RWPE1 (cell line): ENCODE results near the gene HSD11B1L.
A peak's percentile ranks its signal among the peaks of the same experiment; 100 is the strongest.

Experiments
- CTCF ChIA-PET: fragments of 350-600 bp; sonication (Branson Sonifier 250); formaldehyde crosslinking; extraction: SDS; loops from one replicate; lab custom pipeline; 2021; lab: Yijun Ruan, JAX
- POLR2A ChIA-PET: fragments of 400-600 bp; formaldehyde crosslinking; extraction: SDS; loops from one replicate; lab custom pipeline; 2020; ENCODE audit warnings: antibody characterized with exemption; ENCODE audit not compliant: low non-redundant PET; lab: Yijun Ruan, JAX
- DNase-seq: peaks from one replicate; pipeline ENCODE4 v3.0.0; 2012; ENCODE audit warnings: low spot score
- H3K27ac ChIP-seq: fragments of 450-650 bp; 2 replicates; pipeline ENCODE4 v1.5.1; 2017
- TF ChIP-seq, protein P1 (sequence below): fragments of 450-650 bp; conservative IDR thresholded peaks from 2 replicates; pipeline ENCODE4 v1.5.1; 2017; ENCODE audit warnings: low read depth, mild to moderate bottlenecking

Gene HSD11B1L

DNA sequence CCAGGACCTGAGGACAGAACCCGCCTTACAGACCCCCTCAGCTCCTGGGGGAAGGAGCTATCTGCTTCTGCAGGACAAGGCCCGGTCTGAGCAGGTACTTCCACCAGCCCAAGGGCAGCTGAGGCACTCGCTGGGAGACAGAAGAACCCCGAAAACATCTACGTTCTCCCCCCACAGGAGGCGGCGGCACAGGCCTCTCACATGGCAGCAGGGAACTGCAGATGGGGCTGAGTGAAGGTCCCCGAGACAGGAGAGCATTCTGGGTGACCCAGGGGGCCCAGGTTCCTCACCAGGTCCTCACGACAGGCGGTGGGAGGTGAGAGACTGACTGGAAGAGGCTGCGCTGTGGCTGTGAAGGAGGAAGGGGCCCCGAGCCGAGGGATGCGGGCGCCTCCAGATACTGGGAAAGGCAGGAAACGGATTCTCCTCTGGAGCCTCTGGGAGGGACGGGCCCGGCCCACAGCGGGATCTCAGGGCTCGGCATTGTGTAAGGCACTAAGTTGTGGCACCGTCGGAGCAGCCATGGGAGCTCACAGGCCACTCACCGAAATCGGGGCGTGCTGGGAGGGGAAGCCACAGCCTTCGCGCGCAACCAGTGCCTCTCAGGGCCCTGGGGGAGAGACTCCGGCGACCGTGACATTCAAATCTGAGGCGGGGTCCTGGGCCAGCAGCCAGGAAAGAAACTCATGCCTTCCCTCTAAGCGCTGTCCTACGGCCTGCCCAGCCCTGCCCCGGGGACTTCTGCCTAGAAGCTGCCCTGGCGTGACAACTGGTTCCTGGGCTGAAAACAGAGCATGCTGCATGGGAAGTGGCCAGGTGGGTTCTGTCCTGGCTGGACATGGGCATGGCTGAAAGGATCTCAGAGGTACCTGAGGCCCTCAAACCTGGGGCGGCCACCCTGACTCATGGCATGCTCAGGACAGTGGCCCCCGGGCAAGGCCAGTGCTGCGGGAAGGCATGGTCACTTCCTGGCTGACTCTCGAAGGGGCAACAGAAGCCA, 23.3 kb downstream of the HSD11B1L start:
- H3K27ac ChIP-seq: peak overlapping the region; percentile 28
- ChIA-PET CTCF (interaction anchor here (0.6 kb wide), 1 partner anchor 14 kb away, joined by 4 read pairs; no protein-coding TSS in a partner anchor), POLR2A (interaction anchor here (0.6 kb wide), 1 partner anchor 16 kb away, joined by 3 read pairs; the partner anchor contains the start of genes CATSPERD and LONP1)
- DNase-seq: no peak
- TF ChIP-seq, protein P1, sequence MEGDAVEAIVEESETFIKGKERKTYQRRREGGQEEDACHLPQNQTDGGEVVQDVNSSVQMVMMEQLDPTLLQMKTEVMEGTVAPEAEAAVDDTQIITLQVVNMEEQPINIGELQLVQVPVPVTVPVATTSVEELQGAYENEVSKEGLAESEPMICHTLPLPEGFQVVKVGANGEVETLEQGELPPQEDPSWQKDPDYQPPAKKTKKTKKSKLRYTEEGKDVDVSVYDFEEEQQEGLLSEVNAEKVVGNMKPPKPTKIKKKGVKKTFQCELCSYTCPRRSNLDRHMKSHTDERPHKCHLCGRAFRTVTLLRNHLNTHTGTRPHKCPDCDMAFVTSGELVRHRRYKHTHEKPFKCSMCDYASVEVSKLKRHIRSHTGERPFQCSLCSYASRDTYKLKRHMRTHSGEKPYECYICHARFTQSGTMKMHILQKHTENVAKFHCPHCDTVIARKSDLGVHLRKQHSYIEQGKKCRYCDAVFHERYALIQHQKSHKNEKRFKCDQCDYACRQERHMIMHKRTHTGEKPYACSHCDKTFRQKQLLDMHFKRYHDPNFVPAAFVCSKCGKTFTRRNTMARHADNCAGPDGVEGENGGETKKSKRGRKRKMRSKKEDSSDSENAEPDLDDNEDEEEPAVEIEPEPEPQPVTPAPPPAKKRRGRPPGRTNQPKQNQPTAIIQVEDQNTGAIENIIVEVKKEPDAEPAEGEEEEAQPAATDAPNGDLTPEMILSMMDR: no peak

DNA sequence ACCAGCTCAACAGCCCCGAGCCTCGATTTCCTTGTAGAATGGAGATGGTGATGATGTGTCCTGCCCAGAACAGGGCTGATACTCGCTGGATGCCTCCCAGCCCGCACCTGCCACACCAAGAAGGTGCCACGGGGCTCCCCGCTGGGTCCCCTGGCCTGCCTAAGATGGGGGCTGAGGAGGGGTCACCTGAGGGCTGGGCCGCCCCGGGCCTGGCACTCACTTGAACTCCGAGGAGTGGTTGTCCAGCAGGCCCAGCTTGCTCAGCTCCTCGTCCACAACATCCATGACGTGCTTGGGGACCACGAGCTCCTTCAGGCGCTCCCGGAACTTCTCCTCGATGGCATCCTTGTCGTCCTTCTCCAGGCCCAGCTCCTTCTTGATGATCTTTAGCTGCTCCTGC, 24.7 kb downstream of the HSD11B1L start:
- CTCF ChIA-PET: interaction anchor here (1.2 kb wide), 1 partner anchor 18 kb away, joined by 4 read pairs; no protein-coding TSS in a partner anchor

DNA sequence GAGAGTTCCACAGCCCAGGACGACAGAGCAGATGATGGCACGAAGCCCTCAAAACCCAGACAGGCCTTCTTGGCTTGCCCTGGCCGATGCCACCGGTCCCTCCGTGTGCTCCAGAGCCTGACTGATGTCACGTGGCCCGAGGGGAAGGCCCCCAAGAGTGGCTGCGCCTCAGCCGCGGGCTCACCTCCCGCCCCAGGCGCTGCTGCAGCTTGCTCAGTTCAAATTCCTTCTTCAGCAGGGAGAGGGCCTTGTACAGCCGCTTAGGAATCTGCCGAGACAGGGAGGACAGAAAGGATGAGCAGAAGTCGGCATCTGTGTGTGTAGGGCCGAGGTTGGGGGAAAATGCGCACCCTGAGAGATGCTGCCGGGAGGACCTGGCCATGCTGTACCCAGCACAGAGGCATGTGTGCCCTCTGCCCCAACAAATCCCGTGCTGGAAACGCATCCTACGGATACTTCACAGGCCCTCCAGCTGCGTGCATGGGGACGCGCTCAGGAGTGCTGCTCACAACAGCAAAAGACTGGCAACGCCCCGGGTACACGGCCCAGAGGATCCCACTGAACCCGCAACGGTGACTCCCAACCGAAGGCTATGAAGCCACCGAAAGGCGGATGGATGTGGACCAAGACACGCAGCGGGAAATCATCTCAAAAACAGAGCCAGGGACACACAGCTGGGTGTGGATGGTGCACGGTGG, 26.2 kb downstream of the HSD11B1L start:
- DNase-seq: no peak
- ChIA-PET CTCF (interaction anchor here (1.2 kb wide), 1 partner anchor 20 kb away, joined by 4 read pairs; no protein-coding TSS in a partner anchor), POLR2A (no interaction called here)
- no peak overlapping the region for H3K27ac ChIP-seq
- TF ChIP-seq, protein P1: no peak

More for the DNA sequence above, 24.7 kb downstream of the HSD11B1L start:
- DNase-seq: no peak
- TF ChIP-seq, protein P1: no peak
- POLR2A ChIA-PET: interaction anchor here (0.5 kb wide), 1 partner anchor 1409 kb away, joined by 3 read pairs; no protein-coding TSS in a partner anchor
- no peak overlapping the region for H3K27ac ChIP-seq

DNA sequence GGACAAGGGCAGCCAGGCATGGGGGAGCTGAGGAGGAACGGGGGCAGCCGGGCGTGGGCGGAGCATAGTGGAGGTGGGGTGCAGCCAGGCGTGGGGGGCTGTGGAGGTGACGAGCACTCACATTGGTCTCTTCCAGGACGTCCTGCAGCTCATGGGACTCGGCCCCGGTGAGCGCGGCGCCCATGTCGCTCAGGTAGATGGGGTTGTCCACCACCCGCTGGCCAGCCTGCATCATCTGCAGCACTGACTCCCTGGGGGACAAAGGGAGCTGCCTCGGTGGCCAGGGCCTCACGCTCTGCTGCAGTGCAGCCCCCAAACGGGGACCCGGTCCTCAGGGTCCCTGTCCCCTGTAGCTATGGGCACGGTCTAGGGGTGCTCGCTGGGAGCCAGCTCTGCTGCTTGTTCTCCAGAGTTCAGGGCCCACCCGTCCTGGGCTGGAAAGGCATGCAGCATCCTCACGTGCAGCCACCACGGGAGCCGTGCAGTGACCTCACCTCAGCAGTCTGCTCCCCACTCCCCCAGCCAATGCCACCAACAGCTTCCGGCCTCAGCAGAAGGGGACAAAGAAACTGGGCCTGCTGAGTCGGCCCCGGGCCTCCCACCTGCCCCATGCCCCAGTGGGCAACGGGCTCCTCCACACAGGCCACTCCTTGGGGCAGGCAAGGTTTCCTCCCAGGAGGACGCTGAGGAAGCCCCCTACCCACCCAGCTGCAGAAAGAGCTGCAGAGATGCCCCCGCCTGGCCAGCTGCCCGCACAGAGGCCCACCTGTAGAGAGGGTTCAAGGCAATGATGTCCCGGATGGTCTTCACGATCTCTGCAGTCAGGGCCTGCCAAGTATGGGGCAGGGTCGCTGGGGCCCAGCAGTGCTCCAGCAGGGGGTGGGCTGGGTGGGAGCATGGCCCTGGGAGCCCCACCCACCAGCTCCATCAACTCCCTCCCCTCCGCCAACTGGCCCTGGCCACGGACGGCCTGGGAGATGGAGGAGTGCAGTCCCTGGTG, 27.0 kb downstream of the HSD11B1L start:
- H3K27ac ChIP-seq: no peak overlapping the region
- no peak for DNase-seq
- TF ChIP-seq, protein P1: no peak
- CTCF ChIA-PET: no interaction called here
- POLR2A ChIA-PET: no interaction called here

DNA sequence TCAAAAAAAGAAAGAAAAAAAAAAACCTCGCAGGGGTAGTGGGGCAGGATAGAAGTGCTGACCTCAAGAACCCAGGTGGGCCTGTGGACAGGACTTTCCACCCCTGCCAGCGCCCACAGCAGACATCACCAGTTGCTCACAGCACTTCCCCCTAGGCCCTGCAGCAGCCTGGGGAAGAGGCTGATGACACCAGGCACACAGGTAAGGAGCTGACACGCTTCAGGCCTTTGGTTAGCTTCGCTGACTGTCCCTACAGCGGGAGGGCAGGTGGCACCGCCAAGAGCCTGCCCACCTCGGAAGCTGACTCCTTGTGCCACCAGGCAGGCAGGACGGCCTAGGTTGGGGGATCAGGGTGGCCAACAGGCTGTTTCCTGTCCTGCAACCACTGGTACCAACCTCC, 30.2 kb downstream of the HSD11B1L start:
- no peak for DNase-seq
- POLR2A ChIA-PET: no interaction called here
- CTCF ChIA-PET: no interaction called here
- TF ChIP-seq, protein P1: no peak
- H3K27ac ChIP-seq: no peak overlapping the region; the same call in 1 of the 2 replicates
